ENCODE data around the gene CASS4. TPM values are rescaled to one million over a fixed set of nuclear protein-coding genes. Genes with fewer than 3 reads are reported as not detected.

Gene CASS4
- total RNA-seq, 1 experiment from 2014 or later: 3.8 TPM

DNA sequence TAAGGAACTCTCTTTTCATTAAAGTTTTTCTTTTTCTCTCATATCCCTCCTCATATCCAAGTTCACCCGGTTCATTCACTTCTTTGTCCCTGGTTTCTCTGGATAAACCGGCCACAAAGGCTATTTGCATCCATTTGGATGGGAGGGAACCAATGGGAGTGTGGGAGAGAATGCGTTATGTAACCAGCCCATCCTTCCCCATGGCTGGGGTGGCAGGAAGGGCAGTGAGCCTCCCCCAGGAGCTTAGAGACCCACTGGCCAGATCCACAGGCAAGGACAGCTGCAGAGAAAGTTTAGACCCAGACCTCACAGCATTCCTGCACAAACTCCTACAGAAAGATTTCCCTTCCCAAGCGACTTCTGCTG lies 10.7 kb downstream of the CASS4 start:
- DNase-seq (ENCODE audit: low read depth): peak; percentile 84

DNA sequence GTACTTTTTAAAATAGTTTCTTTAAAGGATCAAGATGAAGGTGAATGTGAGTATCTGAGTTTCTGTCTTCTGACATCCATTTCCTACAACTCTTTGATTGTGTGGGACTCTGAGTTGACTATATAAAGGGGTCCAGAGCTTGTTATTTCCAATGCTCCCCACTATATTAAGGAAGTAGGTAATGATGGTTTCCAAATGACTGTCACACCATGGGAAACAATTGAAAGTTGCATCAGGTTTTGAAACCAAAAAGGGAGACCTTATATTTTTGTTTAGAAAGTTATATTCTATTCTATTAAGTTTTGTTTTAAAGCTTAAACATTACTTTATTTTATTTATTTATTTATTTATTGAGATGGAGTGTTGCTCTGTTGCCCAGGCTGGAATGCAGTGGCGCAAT lies 11.2 kb downstream of the CASS4 start:
- DNase-seq (ENCODE audit: low read depth): no peak

DNA sequence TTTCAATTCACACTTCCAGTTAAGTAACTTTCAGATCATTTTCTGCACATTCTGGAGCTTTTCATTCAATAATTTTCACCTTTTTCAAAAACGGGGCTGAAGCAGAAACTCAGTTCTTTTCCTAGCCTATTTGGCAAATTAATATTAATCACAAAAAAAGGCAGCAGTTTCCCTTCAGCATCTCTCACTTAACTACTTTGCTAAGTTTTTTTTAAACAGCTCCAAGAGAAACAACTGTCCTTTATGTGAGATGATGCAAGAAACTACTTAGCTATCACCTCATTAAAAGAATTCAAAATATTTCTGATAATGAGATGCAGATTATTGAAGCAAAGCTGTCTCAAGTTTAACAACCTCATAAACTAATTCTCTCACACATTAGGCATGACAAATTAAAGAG lies 11.8 kb downstream of the CASS4 start:
- no peak for DNase-seq (ENCODE audit: low read depth)

DNA sequence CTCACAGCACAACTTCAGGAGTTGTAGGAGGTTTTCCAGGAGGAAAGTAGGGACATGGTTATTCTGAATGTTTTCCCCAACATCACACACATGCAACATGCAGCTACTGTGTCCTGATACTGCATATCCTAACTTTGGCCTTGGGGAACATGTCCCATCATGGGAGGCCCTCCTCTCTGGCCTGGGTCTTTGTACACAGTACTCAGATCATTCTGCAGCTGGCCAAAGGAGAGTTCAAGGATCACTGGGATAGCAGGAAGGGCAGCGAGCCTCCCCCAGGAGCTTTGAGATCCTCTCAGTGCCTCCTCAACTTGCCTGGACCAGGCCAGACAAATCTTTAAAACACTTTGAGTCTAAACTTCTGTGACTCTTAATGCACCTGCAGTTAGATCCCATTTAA lies 12.9 kb downstream of the CASS4 start:
- DNase-seq (ENCODE audit: low read depth): no peak

DNA sequence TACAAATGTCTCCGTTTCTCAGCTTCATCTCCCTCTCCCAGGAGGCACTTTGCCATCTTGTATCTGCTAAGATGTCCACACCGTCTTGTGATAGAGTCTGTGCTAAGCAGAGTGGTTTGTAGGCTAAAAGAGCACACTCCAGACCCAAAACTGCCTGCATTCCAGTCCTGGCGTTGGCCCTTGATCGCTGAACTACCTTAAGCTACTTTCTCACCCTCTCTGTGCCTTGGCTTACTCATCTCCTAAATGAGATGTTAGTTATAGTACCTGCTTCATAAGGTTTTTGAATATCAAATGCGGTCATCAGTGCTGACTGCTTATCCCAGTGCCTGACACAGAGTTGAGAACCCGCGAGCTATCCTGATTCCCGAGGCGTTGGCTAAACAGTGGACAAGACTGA lies 14.0 kb downstream of the CASS4 start:
- DNase-seq (ENCODE audit: low read depth): no peak

DNA sequence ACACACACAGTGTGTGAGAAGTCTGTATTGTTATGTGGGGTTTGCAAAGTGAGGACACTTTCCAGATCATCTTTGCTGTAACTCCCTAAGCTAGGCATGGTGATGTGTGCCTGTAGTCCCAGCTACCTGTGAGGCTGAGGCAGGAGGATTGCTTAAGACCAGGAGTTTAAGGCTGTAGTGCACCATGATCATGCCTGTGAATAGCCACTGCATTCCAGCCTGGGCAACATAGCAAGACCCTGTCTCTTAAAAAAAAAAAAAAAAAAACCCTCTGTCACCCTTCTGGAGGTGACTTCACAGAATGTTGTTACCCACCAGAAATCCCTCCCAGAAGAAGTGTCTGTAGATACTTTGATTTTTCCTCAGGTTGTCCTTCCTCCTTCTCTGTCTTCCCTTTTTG lies 14.9 kb downstream of the CASS4 start:
- no peak for DNase-seq (ENCODE audit: low read depth)

DNA sequence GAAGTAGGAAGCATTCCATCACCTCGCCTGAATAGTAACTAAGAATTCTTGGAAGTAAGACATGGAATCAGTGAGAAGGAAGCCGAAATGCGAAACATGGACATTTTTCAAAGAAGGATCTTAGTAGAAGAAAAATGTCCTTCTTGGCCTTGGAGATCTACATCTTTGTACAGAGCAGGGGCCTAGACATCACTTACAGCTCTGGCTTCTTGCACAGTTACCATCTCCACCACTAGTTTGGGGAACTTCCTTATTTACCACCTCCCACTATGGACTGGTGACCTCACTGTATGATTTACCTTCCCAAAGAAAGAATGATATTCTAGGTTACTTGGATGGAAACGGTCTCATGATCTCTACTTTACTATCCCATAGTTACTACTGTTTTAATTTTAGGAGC lies 15.7 kb downstream of the CASS4 start:
- DNase-seq (ENCODE audit: low read depth): no peak

DNA sequence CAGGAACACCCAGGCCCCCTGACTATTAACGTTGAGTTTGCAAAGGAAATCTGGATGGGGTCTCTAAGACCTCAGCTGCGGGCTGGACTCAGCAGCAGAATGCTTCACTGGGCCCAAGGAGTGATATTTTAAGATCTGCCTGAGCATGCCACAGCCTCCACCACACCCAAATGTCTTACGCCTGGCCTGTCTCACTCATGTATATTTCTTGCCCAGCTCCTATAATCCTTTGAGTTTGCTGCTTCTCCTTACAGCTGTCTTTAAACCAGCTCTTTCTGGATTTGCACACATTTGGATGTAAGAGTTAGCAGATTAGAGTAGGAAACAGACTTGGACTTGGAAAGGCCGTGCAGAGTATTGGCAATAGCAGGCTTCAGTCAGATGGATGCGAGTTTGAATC lies 16.4 kb downstream of the CASS4 start:
- DNase-seq (ENCODE audit: low read depth): no peak

DNA sequence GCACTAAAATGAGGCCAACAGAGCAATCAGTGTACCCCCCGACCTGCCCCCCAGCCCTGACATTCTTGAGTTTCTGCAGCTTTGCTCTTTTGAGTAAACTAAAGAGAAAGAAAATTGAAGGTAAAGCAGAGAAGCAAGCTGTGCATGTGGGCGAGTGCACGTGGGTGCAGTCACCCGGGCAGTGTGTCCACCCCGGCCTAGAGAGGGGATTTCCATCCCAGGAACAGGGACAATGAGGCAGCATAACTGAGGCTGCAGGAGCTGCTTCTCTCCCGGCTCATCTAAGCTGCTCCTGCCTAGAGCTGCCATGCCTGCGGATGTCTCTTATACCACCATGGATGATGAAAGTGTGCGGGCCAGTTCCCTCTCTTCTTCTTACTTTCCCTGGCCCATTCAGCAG lies 16.8 kb downstream of the CASS4 start:
- no peak for DNase-seq (ENCODE audit: low read depth)

DNA sequence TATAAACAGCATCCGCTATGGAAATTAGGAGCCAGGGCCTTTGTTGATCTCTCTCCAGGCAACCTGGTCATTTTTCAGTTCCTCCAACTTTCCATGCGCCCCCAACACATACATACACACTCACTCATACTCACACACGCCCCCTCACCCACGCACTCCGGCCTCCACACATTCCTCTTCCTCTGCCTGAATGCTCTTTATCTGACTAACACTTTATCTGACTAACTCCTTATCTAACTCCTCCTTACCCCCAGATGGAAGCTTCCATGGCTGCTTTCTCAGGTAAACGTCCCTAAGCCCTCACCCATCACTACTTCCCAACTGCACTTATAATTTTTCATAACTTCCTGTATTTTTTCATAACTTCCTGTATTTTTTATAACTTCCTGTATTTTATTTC lies 17.4 kb downstream of the CASS4 start:
- DNase-seq (ENCODE audit: low read depth): peak; percentile 37

DNA sequence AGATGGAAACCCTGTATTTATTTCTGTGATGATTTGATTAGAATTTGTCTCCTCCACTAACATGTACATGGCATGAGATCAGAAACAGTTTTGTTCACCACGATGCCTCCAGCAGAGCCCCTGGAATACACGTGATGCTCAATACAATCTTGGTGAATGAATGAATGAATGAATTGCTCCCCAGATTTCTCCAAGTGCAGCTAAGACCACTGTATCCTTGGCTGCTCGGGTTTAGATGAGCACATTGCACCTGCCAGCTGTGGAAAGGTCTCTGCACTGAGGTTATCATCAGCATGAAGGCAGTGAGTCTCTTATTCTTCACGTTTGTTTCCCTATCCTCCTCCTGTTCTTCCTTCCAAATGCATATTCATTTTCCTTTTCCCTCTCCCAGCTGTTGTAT lies 17.9 kb downstream of the CASS4 start:
- DNase-seq (ENCODE audit: low read depth): no peak

DNA sequence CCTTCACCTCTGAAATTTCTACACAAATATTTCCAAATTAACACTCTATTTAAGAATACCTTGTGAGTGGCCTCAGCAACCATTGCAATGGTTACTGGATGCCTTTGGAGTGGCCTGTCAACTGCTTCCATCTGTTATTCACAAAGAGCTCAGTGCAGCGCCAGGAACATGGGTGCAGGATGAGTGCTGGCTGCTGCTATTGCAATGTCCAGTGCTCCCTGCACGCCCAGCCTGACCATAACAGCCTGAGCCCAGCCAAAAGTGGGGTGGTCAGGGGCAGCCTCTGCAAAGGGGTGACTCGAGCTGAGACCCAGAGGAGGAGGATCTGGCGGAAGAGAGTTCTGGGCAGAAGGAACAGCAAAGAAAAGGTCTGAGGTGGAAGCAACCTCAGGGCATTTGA lies 18.4 kb downstream of the CASS4 start:
- DNase-seq (ENCODE audit: low read depth): no peak

DNA sequence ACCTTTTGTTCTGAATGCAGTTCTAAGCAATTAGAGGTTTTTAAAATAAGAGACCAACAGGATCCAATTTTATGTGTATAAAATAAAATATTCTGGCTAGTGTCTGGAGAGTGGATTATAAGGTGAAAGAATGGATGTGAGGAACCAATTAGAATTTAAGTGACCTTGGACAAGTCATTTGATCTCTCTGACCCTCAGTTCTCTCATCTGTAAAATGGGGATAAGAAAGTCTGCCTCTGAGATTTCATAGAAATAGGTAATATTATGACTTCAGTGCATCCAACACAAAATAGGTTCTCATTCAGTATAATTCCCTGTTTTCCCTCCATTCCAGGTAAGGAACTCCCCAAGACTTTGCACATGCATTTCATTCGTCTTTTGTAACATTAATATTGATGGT lies 18.9 kb downstream of the CASS4 start:
- no peak for DNase-seq (ENCODE audit: low read depth)

DNA sequence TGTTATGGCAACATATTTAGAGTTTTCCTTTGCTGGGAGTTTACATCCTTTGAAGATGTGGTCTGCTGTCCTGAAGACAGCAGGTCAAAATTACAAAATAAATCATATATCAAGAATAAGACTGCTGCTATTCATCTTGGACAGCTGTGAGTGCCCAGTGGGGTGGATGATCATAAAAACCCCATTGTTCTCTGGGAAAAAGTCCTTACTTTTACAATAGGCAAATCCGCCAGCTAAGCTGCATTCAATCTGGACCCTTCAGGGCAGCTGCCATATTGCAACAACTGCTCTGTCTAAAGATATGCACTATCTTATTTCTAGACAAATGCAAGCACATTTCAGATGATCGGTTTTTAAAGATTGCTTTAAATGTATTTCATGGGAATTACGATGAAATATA lies 19.4 kb downstream of the CASS4 start:
- peak; percentile 16 for DNase-seq (ENCODE audit: low read depth)

DNA sequence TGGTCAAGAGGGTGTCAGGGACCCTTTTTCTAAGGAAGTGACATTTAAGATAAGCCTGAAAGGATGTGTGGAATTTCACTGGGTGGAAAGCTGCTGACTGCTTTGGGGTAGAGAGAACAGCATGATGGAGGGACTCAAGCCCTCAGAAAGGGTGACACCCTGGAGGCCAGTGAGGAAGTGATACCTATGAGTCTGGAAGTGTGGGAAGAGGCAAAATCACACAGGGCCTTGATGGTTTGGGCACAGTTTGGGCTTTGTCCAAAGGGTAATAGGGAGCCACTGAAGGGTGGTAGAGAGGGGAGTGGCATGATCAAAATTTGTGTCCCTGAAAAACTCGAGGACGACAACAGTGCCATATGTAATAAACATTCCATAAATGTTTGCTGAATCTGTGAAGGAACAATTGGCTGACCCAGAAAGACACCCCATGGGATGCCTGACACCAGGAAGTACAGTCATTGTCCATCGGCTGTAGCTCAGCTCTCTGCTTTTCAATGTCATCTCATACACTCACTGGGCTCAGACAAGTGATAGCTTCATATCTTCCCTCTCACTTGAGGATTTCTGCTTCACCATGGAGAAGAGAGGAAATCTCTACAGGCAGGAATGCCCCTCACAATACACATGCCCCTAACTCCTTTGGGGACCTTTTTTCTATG lies 21.3 kb downstream of the CASS4 start:
- DNase-seq (ENCODE audit: low read depth): no peak

DNA sequence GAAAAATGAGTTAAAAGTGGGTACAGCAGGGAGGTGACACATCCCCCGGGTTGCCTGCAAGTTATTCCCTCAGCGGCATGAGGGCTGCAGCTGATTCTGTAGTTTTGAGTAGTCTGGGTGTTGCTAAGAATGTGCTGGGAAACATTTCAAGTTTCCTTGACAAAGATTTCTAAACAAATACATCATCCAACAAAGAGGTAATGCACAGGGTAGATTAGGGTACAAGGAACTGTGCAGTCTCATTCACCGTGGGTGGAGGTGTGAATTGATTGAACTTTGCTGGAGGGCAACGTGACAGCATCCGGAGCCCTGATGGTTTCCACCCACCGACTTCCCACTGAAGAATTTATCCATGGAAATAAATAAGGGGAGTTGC lies 21.8 kb downstream of the CASS4 start:
- no peak for DNase-seq (ENCODE audit: low read depth)

DNA sequence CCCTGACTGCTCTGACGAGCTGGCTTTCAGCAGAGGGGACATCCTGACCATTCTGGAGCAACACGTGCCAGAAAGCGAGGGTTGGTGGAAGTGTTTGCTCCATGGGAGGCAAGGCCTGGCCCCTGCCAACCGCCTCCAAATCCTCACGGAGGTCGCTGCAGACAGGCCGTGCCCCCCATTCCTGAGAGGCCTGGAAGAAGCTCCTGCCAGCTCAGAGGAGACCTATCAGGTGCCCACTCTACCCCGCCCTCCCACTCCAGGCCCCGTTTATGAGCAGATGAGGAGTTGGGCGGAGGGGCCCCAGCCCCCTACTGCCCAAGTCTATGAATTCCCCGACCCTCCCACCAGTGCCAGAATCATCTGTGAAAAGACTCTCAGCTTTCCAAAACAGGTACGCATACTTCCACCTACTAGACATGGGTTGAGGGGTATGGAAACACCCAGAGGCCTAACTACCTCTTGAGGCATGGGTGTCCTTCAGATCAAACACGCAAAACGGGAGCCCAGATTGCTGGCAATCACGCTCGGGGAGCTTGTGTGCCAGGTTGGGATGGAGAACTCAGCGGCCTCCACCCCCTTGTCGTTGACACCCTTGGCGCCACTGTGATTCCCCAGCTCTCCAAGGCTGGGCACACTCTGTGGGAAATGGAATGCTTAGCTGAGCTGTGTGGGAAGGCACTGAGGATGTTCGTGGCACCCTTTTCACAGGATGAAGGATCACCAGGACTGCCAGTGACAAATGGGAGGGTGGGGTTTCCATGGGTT lies 25.3 kb downstream of the CASS4 start:
- DNase-seq (ENCODE audit: low read depth): no peak

DNA sequence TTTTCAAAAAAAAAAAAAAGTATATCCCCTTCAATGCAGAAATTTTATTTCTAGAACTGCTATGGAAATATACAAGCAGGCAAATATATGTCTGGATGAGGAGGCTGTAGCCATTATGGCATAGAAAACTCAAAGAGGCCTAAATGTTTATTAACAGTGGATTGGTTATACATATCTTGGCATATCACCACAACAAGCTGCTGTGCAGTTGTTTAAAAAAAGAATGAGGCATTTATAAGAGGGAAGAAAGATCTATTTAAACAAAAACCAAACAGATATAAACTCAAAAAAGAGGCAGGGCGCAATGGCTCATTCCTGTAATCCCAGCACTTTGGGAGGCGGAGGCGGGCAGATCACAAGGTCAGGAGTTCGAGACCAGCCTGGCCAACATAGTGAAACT lies 26.2 kb downstream of the CASS4 start:
- DNase-seq (ENCODE audit: low read depth): no peak

DNA sequence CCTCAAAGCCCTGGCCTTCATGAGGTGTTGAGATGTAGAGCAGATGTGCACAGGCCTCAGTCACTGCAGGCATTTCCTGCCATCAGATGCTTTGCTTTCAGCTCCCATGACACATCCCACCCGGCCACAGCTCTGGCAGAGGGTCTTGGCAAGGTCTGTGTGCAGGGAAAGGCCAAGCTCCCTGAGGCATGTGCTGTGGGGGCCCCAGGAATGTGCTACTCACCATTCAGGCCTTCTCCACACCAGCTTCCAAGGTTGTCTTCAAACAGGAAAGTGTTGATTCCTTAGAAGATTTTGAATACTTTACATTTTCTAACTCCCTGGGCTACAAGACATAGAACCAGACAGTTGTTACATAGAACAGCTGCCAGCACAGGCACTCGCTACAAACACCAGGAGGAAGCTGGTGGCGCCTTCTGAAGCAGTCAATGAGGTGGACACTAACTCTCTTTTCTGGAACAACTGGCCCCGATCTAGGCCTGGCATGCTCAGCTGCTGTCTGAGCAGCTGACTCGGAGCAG lies 27.8 kb downstream of the CASS4 start:
- DNase-seq (ENCODE audit: low read depth): peak; percentile 97

DNA sequence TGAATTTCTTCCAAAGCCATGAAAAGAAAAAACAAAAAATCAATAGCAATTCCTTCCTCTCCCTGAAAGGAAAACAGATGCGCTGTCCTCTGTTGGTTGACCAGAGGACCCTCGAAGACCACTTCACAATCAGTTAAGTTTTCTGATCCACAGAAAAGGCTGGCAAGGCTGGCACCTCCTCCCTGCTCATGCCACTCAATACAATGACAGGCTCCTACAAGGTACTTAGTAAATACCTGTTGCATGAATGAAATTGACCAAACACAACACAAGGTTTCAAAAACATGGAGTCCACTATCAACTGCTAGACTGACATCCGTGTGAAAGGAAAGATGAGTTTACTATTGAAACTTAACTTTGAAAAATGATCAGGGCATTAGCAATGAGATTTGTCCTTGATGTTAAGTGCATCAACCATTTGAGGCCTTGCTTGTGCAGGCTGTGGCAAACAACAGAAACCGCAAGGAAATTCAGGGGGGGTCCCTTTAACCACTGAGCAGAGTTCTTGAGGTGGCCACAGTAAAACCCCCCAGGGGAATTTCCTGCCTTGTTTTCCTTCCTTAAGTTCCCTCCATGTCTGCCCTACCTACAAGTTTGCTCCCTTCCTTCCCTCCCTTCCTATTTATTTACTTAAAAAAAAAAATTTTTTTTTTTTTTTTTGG lies 28.4 kb downstream of the CASS4 start:
- peak; percentile 51 for DNase-seq (ENCODE audit: low read depth)

DNA sequence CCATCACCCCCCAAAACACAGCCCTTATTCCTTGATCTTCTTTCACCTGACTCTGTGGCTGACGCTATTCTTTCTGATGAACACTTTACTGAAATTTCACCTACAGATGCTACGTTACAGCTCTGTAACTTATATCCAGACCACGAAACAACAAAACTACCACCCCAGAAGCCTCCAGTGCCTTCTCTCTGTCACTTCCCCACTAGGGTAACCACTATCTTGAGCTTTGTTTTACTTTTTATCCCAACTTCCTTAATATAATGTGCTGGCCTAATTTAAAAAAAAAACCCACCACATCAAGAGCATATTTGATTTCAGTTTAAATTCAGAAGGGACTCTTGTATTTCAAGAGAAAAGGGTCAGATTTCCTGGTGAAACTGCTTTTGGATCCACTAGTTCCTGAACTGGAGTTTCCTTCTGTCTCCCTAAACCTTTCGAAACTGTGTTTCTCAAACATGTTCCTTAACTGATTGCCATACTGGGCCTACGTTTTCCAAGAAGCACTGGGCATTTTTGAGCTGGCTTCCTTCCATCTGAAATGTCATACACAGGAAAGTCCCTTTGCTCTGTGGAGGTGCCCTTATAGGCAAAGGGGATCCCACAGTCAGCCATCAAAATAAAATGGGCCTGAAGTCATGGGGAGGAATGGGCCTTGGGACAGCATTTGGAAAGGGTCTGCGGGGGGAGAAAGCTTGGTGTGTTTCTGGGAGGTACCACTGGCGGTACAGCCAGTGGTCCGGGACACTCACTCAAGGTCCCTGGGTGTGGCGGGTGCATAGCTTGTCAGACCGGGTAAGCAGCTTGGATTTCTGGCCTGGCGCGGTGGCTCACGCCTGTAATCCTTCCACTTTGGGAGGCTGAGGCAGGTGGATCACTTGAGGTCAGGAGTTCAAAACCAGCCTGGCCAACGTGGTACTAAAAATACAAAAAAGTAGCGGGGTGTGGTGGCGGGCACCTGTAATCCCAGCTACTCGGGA lies 30.6 kb downstream of the CASS4 start:
- DNase-seq (ENCODE audit: low read depth): no peak

All from LHCN-M2 (cell line).